Epithelial cell of esophagus (primary cell): ENCODE data around the gene ASZ1.

Experiments used
- DNase-seq: peaks from one replicate; pipeline ENCODE4 v3.0.0; 2010; ENCODE audit warnings: low read depth
- H3K4me3 ChIP-seq: 2 replicates; pipeline ENCODE4 v1.5.1; 2011; ENCODE audit warnings: mild to moderate bottlenecking, low read length, control low read depth
- CTCF ChIP-seq: IDR thresholded peaks from 2 replicates; pipeline ENCODE4 v1.5.1; 2011; ENCODE audit warnings: low read depth, mild to moderate bottlenecking, low read length, control low read depth, inconsistent platforms; ENCODE audit not compliant: insufficient read depth; ENCODE audit errors: missing control alignments

Gene ASZ1

DNA sequence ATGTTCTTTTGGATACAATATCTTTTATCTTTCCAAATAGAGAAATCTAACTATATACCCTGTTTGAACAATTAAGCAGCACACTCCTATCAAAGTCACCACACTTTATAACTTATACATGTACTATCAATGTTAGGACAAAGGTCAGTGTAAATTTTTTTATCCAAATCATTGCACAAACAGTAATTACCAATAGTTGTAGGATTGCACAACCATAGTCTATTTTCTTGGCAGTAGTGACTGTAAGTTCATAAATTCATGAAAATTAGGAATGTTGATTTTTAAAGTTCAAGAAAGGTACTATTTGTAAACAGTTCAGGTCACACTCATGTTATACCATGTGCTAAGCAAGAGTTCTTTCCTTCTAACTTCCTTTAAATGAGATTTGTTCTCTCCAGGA is 113.7 kb downstream of the ASZ1 start:
- TF ChIP-seq CTCF, result no peak
- no peak for DNase-seq
- no peak overlapping the region for H3K4me3 ChIP-seq
